Subcutaneous preadipocyte (primary cell): ENCODE data around the gene UBE2S. TPM values are rescaled to one million over a fixed set of nuclear protein-coding genes. Genes with fewer than 3 reads are reported as not detected.

ENCODE experiments used
- total RNA-seq: library from RNA; depleted of rRNA; stranded (reverse); fragments of >200 nt; gene quantifications from 2 replicates; pipeline ENCODE4 v1.2.3, GENCODE V29; 2012

UBE2S gene
- total RNA-seq, result 72.0 and 185 TPM in 2 replicates

DNA sequence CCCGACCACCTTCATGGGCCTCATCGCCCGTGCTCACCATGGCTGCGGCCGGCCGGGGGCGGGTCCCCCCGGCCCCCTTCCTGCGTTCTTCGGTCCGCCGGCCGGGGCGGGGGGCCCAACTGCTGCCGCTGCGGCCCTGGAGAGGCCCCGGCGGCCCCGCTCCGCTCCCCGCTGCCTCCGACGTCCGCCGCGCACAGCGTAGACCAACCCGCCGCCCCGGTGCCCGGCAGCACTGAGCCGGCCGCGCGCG lies at the start of gene UBE2S:
UBE2S (minus strand) TSS at position 239 of the 250 bp plus-strand sequence; CDS start at position 40, 199 bp downstream.

DNA sequence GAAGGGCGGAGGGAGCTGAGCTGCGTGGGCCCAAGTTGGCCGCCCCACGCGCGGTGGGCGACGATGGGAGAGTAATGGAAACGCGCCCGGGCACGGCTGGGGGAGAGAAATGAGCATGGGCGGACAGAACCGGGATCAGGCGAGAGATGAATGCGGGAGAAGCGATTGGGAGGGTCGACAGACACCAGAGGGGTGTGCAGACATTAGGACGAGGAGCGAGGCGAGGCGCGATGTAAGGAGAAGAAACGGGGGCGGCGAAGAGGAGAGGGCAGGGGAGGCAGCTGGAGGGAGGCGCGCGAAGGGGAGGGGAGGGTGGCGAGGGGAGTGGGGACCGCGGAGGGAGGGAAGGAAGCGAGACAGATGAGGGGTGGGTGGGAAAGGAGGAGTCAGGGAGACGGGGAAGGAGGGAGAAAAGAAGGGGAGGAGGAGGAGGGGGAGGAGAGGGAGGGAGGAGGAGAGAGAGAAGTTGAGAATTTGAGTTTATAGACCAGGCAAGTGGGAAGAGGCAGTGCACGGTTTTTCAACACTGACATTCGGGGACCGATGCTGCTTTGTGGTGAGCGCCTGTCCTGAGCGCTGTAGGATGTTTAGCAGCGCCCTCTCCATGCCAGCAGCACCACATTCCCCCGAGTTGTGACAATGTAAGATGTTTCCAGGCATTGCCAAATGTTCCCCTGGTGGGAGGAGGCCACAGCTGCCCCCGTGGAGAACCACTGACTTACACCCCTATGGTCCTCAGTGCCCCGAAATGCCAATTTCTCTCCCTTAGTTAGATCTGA lies 35.6 kb upstream of the UBE2S start, which contains the start of gene SHISA7:
SHISA7 (minus strand) TSS at position 256 of the 779 bp plus-strand sequence. CDS start 437 bp downstream, outside the sequence.

DNA sequence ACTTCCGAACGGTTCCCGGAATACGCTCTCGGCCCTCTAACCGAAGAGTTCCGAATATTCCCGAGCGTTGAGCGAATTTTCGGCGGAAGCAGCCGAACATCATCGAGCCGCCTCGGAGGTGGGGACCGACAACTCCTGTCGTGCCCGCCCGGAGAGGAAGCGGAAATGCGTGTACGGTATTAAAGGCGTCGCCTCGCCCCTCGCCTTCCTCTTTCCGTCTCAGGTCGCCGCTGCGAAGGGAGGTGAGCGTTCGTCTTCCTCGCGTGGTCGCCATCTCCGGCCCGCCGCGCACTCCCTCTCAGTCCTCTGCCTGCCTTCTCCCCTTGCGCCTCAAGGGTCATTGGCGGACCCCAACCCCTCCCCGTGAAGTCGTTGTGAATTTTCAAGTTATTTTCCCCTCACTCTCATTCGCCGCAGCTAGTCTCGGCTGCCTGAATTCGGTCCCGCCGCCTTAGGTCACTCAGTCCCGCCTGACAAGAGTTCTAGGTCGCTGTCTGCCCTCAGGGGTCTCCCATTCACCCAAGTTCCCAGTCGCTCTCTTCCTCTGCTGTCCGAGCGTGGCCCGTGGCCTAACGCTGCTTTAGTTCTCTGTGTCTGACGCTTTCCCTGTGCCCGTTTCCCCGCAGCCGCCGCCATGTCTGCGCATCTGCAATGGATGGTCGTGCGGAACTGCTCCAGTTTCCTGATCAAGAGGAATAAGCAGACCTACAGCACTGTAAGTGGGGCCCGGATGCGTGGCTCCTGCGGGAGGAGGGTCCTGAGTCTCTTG lies 21.7 kb downstream of the UBE2S start, which contains the start of gene RPL28:
RPL28 (plus strand) TSS at position 209 of the 769 bp plus-strand sequence; CDS start at position 635, 426 bp downstream.

DNA sequence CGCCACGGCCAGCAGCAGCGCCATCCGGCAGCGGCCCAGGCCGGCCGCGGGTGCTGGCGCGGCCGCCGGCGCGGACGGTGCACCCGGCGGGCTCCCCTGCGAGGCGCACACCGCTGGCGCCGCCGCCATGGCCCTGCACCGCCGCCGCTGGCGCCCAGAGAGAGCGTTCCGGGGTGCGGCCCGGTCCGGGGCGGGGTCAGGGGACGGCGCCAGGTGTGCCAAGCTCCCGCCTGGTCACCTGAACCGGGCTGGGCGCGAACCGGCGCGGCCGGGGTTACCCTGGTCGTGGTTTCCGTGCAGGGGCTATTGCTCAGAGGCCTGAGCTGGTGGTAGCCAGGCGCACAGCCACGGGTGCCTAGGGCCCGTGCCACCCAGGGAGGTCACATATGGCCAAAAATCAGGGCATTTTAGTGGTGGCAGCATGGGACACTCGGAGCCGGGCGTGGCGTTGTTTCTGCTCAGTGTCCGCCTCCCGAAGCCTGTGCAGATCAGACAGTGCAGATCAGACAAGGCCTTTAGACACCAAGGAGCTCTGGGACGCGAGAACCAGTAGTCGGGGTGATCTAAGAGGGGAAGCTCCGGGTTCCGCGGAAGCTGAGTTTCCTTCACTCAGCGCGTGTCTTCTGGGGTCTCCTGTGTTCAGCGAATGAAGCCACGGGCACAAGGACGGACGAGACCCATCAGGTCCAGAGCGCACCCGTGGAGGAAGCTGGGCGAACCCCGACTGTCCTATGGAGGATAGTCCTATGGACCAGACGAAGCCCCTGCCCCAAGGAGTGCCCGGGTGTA lies 23.3 kb downstream of the UBE2S start, which contains the start of gene TMEM238:
TMEM238 (minus strand) TSS at position 162 of the 789 bp plus-strand sequence; CDS start at position 129, 33 bp downstream.

DNA sequence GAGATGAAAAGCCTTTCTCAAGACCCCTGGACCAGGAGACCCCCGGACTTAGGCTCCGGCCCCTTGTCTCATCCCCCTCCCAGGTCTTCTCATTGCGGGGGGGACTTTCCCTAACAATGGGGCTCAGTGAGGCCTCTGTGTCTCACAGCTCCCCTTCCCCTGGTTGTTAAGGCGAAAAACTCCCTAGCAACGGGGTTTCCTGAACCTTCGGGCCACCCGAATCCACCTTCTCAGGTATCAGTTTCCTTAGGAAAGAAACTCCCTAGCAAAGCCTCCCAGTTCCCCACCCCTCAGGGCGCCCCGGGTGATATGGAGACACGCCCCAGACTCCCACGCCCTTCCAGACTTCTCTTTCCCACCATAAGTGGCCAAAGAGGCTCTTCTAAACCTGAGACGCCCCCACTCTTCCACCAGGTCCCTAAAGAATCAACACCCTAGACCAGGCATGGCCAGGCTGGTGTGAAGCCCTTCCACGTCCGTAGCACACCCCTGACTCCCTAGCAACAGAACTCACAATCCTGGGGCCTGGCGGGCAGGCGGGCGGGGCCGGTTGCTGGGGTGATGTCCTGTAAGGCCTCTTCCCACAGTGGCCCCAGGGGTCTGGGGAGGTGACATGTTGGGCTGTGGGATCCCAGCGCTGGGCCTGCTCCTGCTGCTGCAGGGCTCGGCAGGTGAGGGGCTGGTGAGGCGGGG lies 31.2 kb downstream of the UBE2S start, which contains the start of gene TMEM190:
TMEM190 (plus strand) TSS at position 586 of the 693 bp plus-strand sequence; CDS start at position 614, 28 bp downstream.

DNA sequence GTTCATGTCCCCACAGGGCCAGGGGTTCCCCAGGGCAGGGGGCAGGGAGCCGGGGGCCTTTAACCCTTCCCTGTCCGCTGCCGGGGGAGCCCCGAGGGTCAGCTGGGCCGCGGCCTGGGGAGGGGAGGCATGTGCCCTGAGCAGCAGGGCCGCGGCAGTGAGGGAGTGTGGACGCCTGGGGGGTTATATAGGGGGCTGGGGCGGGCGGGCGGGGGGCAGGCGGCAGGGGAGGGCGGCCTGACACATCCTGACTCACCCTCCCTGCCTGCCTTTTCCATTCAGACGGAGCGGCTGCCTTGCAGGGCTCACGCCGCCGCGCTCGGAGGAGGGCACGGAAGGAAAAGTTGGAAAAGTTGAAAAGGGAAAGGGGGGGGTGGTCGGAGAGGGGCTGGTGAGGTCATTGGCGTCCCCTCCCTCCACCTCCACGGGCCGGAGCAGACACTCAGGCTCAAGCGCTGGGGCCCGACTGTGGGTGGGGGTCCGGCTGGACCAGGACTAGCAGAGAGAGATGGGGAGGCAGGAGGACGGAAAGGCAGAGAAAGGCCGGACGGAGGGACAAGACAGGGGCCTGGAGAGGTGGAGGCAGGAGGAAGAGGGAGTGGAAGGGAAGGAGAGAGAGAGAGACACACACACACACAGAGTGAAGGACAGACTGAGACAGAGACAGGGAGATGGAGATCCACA lies 37.1 kb downstream of the UBE2S start, which contains the start of gene IL11:
IL11 (minus strand) TSS at position 159 of the 684 bp plus-strand sequence; CDS start at position 6, 153 bp downstream.

DNA sequence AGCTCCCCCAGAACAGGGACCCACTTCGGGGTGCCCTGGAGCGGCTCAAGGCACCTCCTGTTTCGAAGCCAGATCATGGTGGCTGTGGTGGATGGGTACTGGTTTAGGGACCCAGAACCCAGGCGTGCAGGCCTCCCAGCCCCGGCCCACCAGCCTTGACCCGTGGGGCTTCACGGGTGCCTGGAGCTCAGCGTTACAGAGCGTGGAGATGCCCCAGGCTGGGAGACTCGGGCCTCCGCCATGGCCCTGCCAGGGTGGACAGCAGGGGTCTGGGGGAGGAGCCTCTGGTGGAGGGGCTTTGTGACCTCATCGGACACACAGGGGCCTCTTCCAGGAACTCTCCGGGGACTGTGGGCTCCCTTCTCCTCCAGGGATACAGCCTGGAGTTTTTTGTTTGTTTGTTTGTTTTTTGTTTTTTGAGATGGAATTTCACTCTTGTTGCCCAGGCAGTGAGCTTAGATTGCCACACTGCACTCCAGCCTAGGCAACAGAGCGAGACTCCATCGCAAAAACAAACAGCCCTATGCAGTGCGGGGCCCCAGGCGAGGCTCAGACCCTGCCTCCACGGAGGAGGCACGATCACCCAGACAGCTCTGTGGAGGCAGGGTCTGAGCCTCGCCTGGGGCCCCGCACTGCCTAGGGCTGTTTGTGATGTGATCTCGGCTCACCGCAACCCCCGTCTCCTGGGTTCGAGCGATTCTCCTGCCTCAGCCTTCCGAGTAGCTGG lies 44.4 kb downstream of the UBE2S start, which contains the start of gene GARIN5B:
GARIN5B (minus strand) TSS at position 271 of the 727 bp plus-strand sequence; CDS start at position 77, 194 bp downstream.

DNA sequence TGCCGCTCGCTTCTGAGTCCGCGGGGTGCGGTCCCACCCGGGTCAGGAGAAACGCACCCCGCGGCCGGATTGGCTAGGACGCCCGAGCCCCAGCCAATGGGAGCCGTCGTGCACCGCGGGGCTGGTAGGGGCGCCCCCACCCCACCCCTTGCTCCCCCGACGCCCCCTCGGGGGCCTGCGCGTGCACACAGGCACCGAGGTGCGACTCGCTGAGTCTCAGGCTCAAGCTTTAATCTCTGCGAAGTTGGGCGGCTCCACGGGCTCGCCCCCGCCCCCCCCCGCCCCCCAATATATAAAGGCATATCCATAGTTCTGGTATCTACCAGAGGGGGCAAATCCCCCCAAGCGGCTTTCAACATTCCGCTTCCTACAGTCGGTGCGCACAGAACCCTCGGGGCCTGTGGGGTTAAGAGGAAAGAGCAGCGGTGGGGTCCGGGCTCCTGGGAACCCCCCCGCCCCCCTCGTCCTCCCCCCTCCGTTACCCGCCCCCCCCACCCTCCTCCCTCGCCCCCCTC lies 52.8 kb downstream of the UBE2S start, which contains the start of gene COX6B2:
COX6B2 (minus strand) TSS at position 22 of the 515 bp plus-strand sequence. CDS start 198 bp downstream, outside the sequence.

Other genes starting within 250 kb of the UBE2S start
- 0.59 and 1.5 TPM in 2 replicates for gene DNAAF3, start 241.2 kb downstream of the UBE2S start, total RNA-seq
- gene SYT5, start 227.5 kb downstream of the UBE2S start, total RNA-seq, result 0.39 and 1.1 TPM in 2 replicates
- gene PTPRH, start 198.3 kb downstream of the UBE2S start, total RNA-seq, result 5.3 and 11.4 TPM in 2 replicates
- 0.73 and 2.3 TPM in 2 replicates for gene TMEM86B, start 179.0 kb downstream of the UBE2S start, total RNA-seq
- 32.3 and 44.8 TPM in 2 replicates for gene PPP6R1, start 148.8 kb downstream of the UBE2S start, total RNA-seq
- 36.6 and 38.9 TPM in 2 replicates for gene HSPBP1, start 127.7 kb downstream of the UBE2S start, total RNA-seq
- gene BRSK1, start 123.8 kb downstream of the UBE2S start, total RNA-seq, result 0.59 and 1.8 TPM in 2 replicates
- gene TMEM150B, start 82.4 kb downstream of the UBE2S start, total RNA-seq, result not detected in 2 replicates
- 6.6 and 7.6 TPM in 2 replicates for gene KMT5C, start 67.9 kb downstream of the UBE2S start, total RNA-seq
- not detected in 2 replicates for gene COX6B2, start 53.1 kb downstream of the UBE2S start, total RNA-seq
- gene GARIN5B, start 44.5 kb downstream of the UBE2S start, total RNA-seq, result not detected in 2 replicates
- gene IL11, start 37.3 kb downstream of the UBE2S start, total RNA-seq, result 0.37 and 1.6 TPM in 2 replicates
- not detected in 2 replicates for gene TMEM190, start 31.0 kb downstream of the UBE2S start, total RNA-seq
- gene TMEM238, start 23.5 kb downstream of the UBE2S start, total RNA-seq, result not detected in 2 replicates
- gene RPL28, start 21.9 kb downstream of the UBE2S start, total RNA-seq, result 171 and 427 TPM in 2 replicates
- gene SHISA7, start 35.5 kb upstream of the UBE2S start, total RNA-seq, result not detected in 2 replicates
- gene ISOC2, start 53.9 kb upstream of the UBE2S start, total RNA-seq, result 83.0 and 83.9 TPM in 2 replicates
- not detected in 2 replicates for gene C19orf85, start 57.0 kb upstream of the UBE2S start, total RNA-seq
- gene ZNF628, start 68.8 kb upstream of the UBE2S start, total RNA-seq, result 2.6 and 2.7 TPM in 2 replicates
- gene NAT14, start 77.4 kb upstream of the UBE2S start, total RNA-seq, result 9.9 and 10.0 TPM in 2 replicates
- 9.2 and 14.7 TPM in 2 replicates for gene SSC5D, start 80.6 kb upstream of the UBE2S start, total RNA-seq
- not detected in 2 replicates for gene SBK2, start 129.3 kb upstream of the UBE2S start, total RNA-seq
- gene SBK3, start 137.8 kb upstream of the UBE2S start, total RNA-seq, result 0.37 TPM in 1 of 2 replicates, not detected in the other
- 4.3 and 4.4 TPM in 2 replicates for gene ZNF579, start 173.1 kb upstream of the UBE2S start, total RNA-seq
- 4.0 and 4.3 TPM in 2 replicates for gene FIZ1, start 191.7 kb upstream of the UBE2S start, total RNA-seq
- 11.9 and 12.5 TPM in 2 replicates for gene ZNF524, start 192.5 kb upstream of the UBE2S start, total RNA-seq
- gene ZNF865, start 197.9 kb upstream of the UBE2S start, total RNA-seq, result 1.1 and 1.6 TPM in 2 replicates
- 3.1 and 3.7 TPM in 2 replicates for gene ZNF784, start 216.8 kb upstream of the UBE2S start, total RNA-seq
- gene ZNF580, start 233.2 kb upstream of the UBE2S start, total RNA-seq, result 3.7 and 5.9 TPM in 2 replicates
- gene ZNF581, start 235.9 kb upstream of the UBE2S start, total RNA-seq, result 20.3 and 31.6 TPM in 2 replicates
- gene CCDC106, start 240.4 kb upstream of the UBE2S start, total RNA-seq, result 3.3 and 5.9 TPM in 2 replicates
- 88.9 and 115 TPM in 2 replicates for gene U2AF2, start 247.2 kb upstream of the UBE2S start, total RNA-seq